COR-L47 (cell line): Measurements from ENCODE around the gene MBIP.

ENCODE experiments used
- DNase-seq: peaks from one replicate; lab custom pipeline; 2025; lab: John Stamatoyannopoulos, UW

The MBIP gene

GRCh38 chr14:36264595-36264994 is 55.8 kb downstream of the MBIP start:
- no peak for DNase-seq

GRCh38 chr14:36264107-36264506 is 56.3 kb downstream of the MBIP start:
- no peak for DNase-seq

- DNase-seq: no peak
These were observed 59.3 kb downstream of the MBIP start for GRCh38 chr14:36260970-36261640.

GRCh38 chr14:36258241-36258640 is 62.2 kb downstream of the MBIP start:
- no peak for DNase-seq

- no peak for DNase-seq
These were observed 64.2 kb downstream of the MBIP start for GRCh38 chr14:36256126-36256801.

GRCh38 chr14:36254020-36254624 is 66.3 kb downstream of the MBIP start:
- no peak for DNase-seq
